ENCODE measurements around the gene CLSTN2.

CLSTN2 gene

GRCh38 chr3:140434261-140434905 is 499.4 kb downstream of the CLSTN2 start:
- no peak for DNase-seq

- no peak for DNase-seq
Measured at GRCh38 chr3:140436421-140436820, 501.4 kb downstream of the CLSTN2 start.

GRCh38 chr3:140438736-140439470 is 503.9 kb downstream of the CLSTN2 start:
- DNase-seq = no peak

GRCh38 chr3:140439527-140439926 is 504.5 kb downstream of the CLSTN2 start:
- no peak for DNase-seq

GRCh38 chr3:140440446-140440845 is 505.5 kb downstream of the CLSTN2 start:
- DNase-seq = no peak

GRCh38 chr3:140441006-140441405 is 506.0 kb downstream of the CLSTN2 start:
- DNase-seq = no peak

- no peak for DNase-seq
Measured at GRCh38 chr3:140442621-140443020, 507.6 kb downstream of the CLSTN2 start.

- no peak for DNase-seq
Measured at GRCh38 chr3:140443073-140443472, 508.1 kb downstream of the CLSTN2 start.

- no peak for DNase-seq
Measured at GRCh38 chr3:140443806-140444205, 508.8 kb downstream of the CLSTN2 start.

- DNase-seq = no peak
Measured at GRCh38 chr3:140446734-140447133, 511.7 kb downstream of the CLSTN2 start.

- no peak for DNase-seq
Measured at GRCh38 chr3:140447136-140447535, 512.2 kb downstream of the CLSTN2 start.

- no peak for DNase-seq
Measured at GRCh38 chr3:140448001-140448400, 513.0 kb downstream of the CLSTN2 start.

- no peak for DNase-seq
Measured at GRCh38 chr3:140449413-140450256, 514.6 kb downstream of the CLSTN2 start.

GRCh38 chr3:140453750-140454149 is 518.8 kb downstream of the CLSTN2 start:
- no peak for DNase-seq

- DNase-seq = no peak
Measured at GRCh38 chr3:140455521-140456214, 520.7 kb downstream of the CLSTN2 start.

- DNase-seq = no peak
Measured at GRCh38 chr3:140456974-140457373, 522.0 kb downstream of the CLSTN2 start.

GRCh38 chr3:140459462-140459861 is 524.5 kb downstream of the CLSTN2 start:
- DNase-seq = no peak

GRCh38 chr3:140461250-140461649 is 526.3 kb downstream of the CLSTN2 start:
- no peak for DNase-seq

GRCh38 chr3:140463355-140463754 is 528.4 kb downstream of the CLSTN2 start:
- DNase-seq = no peak

GRCh38 chr3:140465988-140466387 is 531.0 kb downstream of the CLSTN2 start:
- no peak for DNase-seq

GRCh38 chr3:140466535-140466934 is 531.5 kb downstream of the CLSTN2 start:
- no peak for DNase-seq

- no peak for DNase-seq
Measured at GRCh38 chr3:140467104-140467577, 532.2 kb downstream of the CLSTN2 start.

GRCh38 chr3:140467796-140468315 is 532.9 kb downstream of the CLSTN2 start:
- no peak for DNase-seq

Measured in activated CD8-positive, alpha-beta memory T cell treated with anti-CD3 and anti-CD28 coated beads for 24 hours (primary cell).